HEK293 (cell line): ENCODE results near the gene SEC24C.

ENCODE experiments used
- ATF2 ChIP-seq: fragments of 450-650 bp; formaldehyde crosslinking; IDR thresholded peaks from 2 replicates; pipeline ENCODE4 v1.5.1; 2016; ENCODE audit warnings: missing biosample characterization, missing genetic modification characterization, low read depth
- GLIS1 ChIP-seq: fragments of 450-650 bp; formaldehyde crosslinking; IDR thresholded peaks from 2 replicates; pipeline ENCODE4 v1.5.1; 2016; ENCODE audit warnings: missing biosample characterization, missing genetic modification characterization
- HOXA7 ChIP-seq: sonication (generic); formaldehyde crosslinking; IDR thresholded peaks from 2 replicates; pipeline ENCODE4 v1.8.1; 2022; ENCODE audit warnings: missing genetic modification reagents, borderline replicate concordance
- IKZF3 ChIP-seq: fragments of 450-650 bp; IDR thresholded peaks from 2 replicates; pipeline ENCODE4 v1.5.0; 2018; ENCODE audit warnings: missing biosample characterization, mild to moderate bottlenecking, missing genetic modification characterization, moderate library complexity
- MEIS1 ChIP-seq: sonication (generic); formaldehyde crosslinking; IDR thresholded peaks from 2 replicates; pipeline ENCODE4 v1.8.1; 2022; ENCODE audit warnings: missing genetic modification reagents, mild to moderate bottlenecking, borderline replicate concordance
- PBX3 ChIP-seq: sonication (generic); formaldehyde crosslinking; IDR thresholded peaks from 2 replicates; pipeline ENCODE4 v1.8.1; 2022; ENCODE audit warnings: mild to moderate bottlenecking, moderate library complexity, missing genetic modification reagents
- PRDM6 ChIP-seq: fragments of 450-650 bp; formaldehyde crosslinking; IDR thresholded peaks from 2 replicates; pipeline ENCODE4 v1.5.1; 2017; ENCODE audit warnings: missing biosample characterization, missing genetic modification characterization
- ZBTB21 ChIP-seq: fragments of 450-650 bp; formaldehyde crosslinking; IDR thresholded peaks from 2 replicates; pipeline ENCODE4 v1.5.1; 2017; ENCODE audit warnings: missing biosample characterization, missing genetic modification characterization
- ZBTB49 ChIP-seq: fragments of 450-650 bp; formaldehyde crosslinking; IDR thresholded peaks from 2 replicates; pipeline ENCODE4 v1.5.1; 2016; ENCODE audit warnings: missing biosample characterization, missing genetic modification characterization, low read depth
- ZBTB6 ChIP-seq: fragments of 450-650 bp; formaldehyde crosslinking; IDR thresholded peaks from 2 replicates; pipeline ENCODE4 v1.5.1; 2017; ENCODE audit warnings: missing biosample characterization, missing genetic modification characterization
- ZBTB7A ChIP-seq: fragments of 450-650 bp; formaldehyde crosslinking; IDR thresholded peaks from 2 replicates; pipeline ENCODE4 v1.5.1; 2016; ENCODE audit warnings: low read depth, missing biosample characterization, missing genetic modification characterization
- ZEB2 ChIP-seq: fragments of 450-650 bp; formaldehyde crosslinking; IDR thresholded peaks from 2 replicates; pipeline ENCODE4 v1.5.1; 2016; ENCODE audit warnings: missing biosample characterization, missing genetic modification characterization
- ZFHX2 ChIP-seq: fragments of 450-650 bp; formaldehyde crosslinking; conservative IDR thresholded peaks from 2 replicates; pipeline ENCODE4 v1.5.1; 2016; ENCODE audit warnings: missing biosample characterization, missing genetic modification characterization
- ZFP41 ChIP-seq: fragments of 450-650 bp; formaldehyde crosslinking; IDR thresholded peaks from 2 replicates; pipeline ENCODE4 v1.5.1; 2016; ENCODE audit warnings: missing biosample characterization, missing genetic modification characterization, borderline replicate concordance
- ZFP69B ChIP-seq: fragments of 450-650 bp; formaldehyde crosslinking; IDR thresholded peaks from 2 replicates; pipeline ENCODE4 v1.5.1; 2016; ENCODE audit warnings: missing biosample characterization, missing genetic modification characterization
- ZIC2 ChIP-seq: fragments of 450-650 bp; formaldehyde crosslinking; IDR thresholded peaks from 2 replicates; pipeline ENCODE4 v1.5.1; 2016; ENCODE audit warnings: missing biosample characterization, missing genetic modification characterization
- ZNF112 ChIP-seq: fragments of 450-650 bp; formaldehyde crosslinking; IDR thresholded peaks from 2 replicates; pipeline ENCODE4 v1.5.0; 2017; ENCODE audit warnings: missing biosample characterization, missing genetic modification characterization
- ZNF132 ChIP-seq: fragments of 450-650 bp; formaldehyde crosslinking; IDR thresholded peaks from 2 replicates; pipeline ENCODE4 v1.5.1; 2017; ENCODE audit warnings: missing biosample characterization, missing genetic modification characterization, borderline replicate concordance
- ZNF155 ChIP-seq: fragments of 450-650 bp; formaldehyde crosslinking; IDR thresholded peaks from 2 replicates; pipeline ENCODE4 v1.5.1; 2016; ENCODE audit warnings: missing biosample characterization, missing genetic modification characterization
- ZNF24 ChIP-seq: fragments of 450-650 bp; formaldehyde crosslinking; IDR thresholded peaks from 2 replicates; pipeline ENCODE4 v1.5.1; 2016; ENCODE audit warnings: missing biosample characterization, missing genetic modification characterization
- ZNF354C ChIP-seq: fragments of 450-650 bp; formaldehyde crosslinking; IDR thresholded peaks from 2 replicates; pipeline ENCODE4 v1.5.1; 2016; ENCODE audit warnings: missing biosample characterization, missing genetic modification characterization, low read depth, borderline replicate concordance
- ZNF366 ChIP-seq: fragments of 450-650 bp; formaldehyde crosslinking; conservative IDR thresholded peaks from 2 replicates; pipeline ENCODE4 v1.5.1; 2016; ENCODE audit warnings: missing biosample characterization, missing genetic modification characterization
- ZNF510 ChIP-seq: fragments of 450-650 bp; formaldehyde crosslinking; IDR thresholded peaks from 2 replicates; pipeline ENCODE4 v1.5.1; 2018; ENCODE audit warnings: mild to moderate bottlenecking, missing genetic modification characterization, missing biosample characterization; ENCODE audit not compliant: insufficient replicate concordance
- ZNF529 ChIP-seq: fragments of 450-650 bp; formaldehyde crosslinking; IDR thresholded peaks from 2 replicates; pipeline ENCODE4 v1.5.1; 2017; ENCODE audit warnings: missing genetic modification characterization, missing biosample characterization; ENCODE audit not compliant: insufficient replicate concordance
- ZNF544 ChIP-seq: fragments of 450-650 bp; formaldehyde crosslinking; IDR thresholded peaks from 2 replicates; pipeline ENCODE4 v1.5.0; 2017; ENCODE audit warnings: missing biosample characterization, missing genetic modification characterization
- ZNF558 ChIP-seq: fragments of 450-650 bp; formaldehyde crosslinking; IDR thresholded peaks from 2 replicates; pipeline ENCODE4 v1.5.1; 2016; ENCODE audit warnings: missing biosample characterization, missing genetic modification characterization
- ZNF639 ChIP-seq: fragments of 450-650 bp; formaldehyde crosslinking; IDR thresholded peaks from 2 replicates; pipeline ENCODE4 v1.5.1; 2016; ENCODE audit warnings: missing biosample characterization, missing genetic modification characterization
- ZNF660 ChIP-seq: fragments of 450-650 bp; IDR thresholded peaks from 2 replicates; pipeline ENCODE4 v1.5.1; 2018; ENCODE audit warnings: missing biosample characterization, mild to moderate bottlenecking, missing genetic modification characterization
- ZNF664 ChIP-seq: fragments of 450-650 bp; formaldehyde crosslinking; IDR thresholded peaks from 2 replicates; pipeline ENCODE4 v1.5.1; 2016; ENCODE audit warnings: missing biosample characterization, missing genetic modification characterization
- ZNF785 ChIP-seq: fragments of 450-650 bp; formaldehyde crosslinking; IDR thresholded peaks from 2 replicates; pipeline ENCODE4 v1.5.1; 2016; ENCODE audit warnings: missing biosample characterization, missing genetic modification characterization
- ZNF792 ChIP-seq: fragments of 450-650 bp; formaldehyde crosslinking; IDR thresholded peaks from 2 replicates; pipeline ENCODE4 v1.5.1; 2016; ENCODE audit warnings: missing biosample characterization, missing genetic modification characterization

The SEC24C gene

GRCh38 chr10:73772281-73773151 is 28.3 kb downstream of the SEC24C start (continued):
- TF ChIP-seq PBX3 (CRISPR knock-in tag) (peak; percentile 15; the same call in 1 of the 2 replicates), ZBTB49 (tag by site-specific recombination) (no peak), ZNF112 (tag by site-specific recombination) (no peak), ZNF544 (tag by site-specific recombination) (no peak), ZFP69B (tag by site-specific recombination) (peak; percentile 52), ATF2 (tag by site-specific recombination) (no peak), ZNF510 (tag by site-specific recombination) (no peak), ZNF664 (no peak), ZEB2 (peak; percentile 95), ZBTB6 (tag by site-specific recombination) (no peak), ZNF792 (tag by site-specific recombination) (no peak), ZIC2 (tag by site-specific recombination) (peak; percentile 84), ZNF639 (tag by site-specific recombination) (no peak; the same call in 1 of the 2 replicates), ZNF660 (tag by site-specific recombination) (peak; percentile 85), ZNF529 (tag by site-specific recombination) (no peak), IKZF3 (tag by site-specific recombination) (peak; percentile 76), ZNF155 (no peak), ZNF354C (no peak), ZBTB7A (peak; percentile 92), GLIS1 (tag by site-specific recombination) (peak; percentile 88), ZBTB21 (tag by site-specific recombination) (no peak), HOXA7 (CRISPR knock-in tag) (no peak), ZNF24 (0 out of 2 replicates have a peak, but pooled peaks have one; percentile 17), MEIS1 (no peak), ZNF558 (tag by site-specific recombination) (no peak), ZNF366 (tag by site-specific recombination) (no peak), ZNF132 (tag by site-specific recombination) (no peak), ZFHX2 (tag by site-specific recombination) (peak; percentile 99), PRDM6 (tag by site-specific recombination) (no peak), ZFP41 (no peak), ZNF785 (tag by site-specific recombination) (peak; percentile 81; the same call in 1 of the 2 replicates)
